HUDEP-2 (cell line): ENCODE measurements around the gene MTCL1.
A peak's percentile ranks its signal among the peaks of the same experiment; 100 is the strongest.

ENCODE experiments used
- DNase-seq, 76 experiments: peaks; one replicate each; lab custom pipeline; 2025; ENCODE audit not compliant: unreplicated experiment in 76 of 76; lab: John Stamatoyannopoulos, UW

MTCL1 gene

DNA sequence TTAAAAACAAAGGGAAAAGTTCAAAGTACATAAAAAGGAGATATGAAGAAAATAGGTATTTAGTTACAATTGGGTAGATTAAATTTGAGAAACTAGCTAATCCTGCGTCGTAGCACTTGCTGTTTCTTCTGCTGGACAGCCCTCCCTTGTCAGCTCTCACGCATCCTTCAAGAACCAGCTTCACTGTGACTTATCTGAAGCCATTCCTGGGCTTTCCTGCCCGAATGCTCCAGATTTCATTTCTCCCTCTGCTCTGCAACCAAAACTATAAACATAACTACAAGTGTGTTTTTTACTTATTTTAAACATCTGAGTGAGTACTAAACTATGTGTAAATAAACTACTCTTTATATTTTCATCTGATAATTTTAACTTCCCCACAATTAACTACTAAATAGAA, 149.2 kb downstream of the MTCL1 start:
- no peak for DNase-seq

GRCh38 chr18:8854962-8855361, 149.6 kb downstream of the MTCL1 start:
- DNase-seq: no peak

- no peak for DNase-seq
Measured at GRCh38 chr18:8856212-8856611, 150.9 kb downstream of the MTCL1 start.

- no peak for DNase-seq
Measured at GRCh38 chr18:8856769-8857393, 151.5 kb downstream of the MTCL1 start.

GRCh38 chr18:8857806-8858205, 152.4 kb downstream of the MTCL1 start:
- DNase-seq: no peak

DNA sequence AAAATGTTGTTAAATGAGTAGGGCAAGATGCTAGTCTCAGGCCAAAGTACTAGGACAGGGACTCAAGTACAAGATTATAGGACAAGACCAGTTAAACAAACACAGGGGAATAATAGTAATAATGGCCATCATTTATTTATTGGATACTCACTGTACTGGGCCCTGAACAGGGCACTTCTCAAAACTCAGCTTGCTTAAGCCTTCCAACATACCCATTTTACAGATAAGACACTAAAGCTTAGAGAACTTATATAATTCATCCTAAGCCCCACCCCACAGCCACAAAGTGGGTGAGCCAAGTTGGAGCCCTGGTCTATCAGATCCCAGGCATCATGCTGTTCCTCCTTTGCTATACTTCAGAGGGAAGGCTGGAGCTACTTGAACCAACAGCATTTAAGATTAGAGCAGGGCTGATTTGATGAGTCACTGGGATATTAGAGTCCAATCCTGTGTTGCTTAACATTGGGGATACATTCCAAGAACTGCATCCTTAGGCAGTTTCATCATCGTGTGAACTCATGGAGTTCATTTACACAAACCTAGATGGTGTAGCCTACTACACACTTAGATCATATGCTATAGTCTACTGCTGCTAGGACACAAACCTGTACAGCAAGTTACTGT, 153.6 kb downstream of the MTCL1 start:
- DNase-seq: no peak

- DNase-seq: no peak
Measured at GRCh38 chr18:8860845-8861642, 155.7 kb downstream of the MTCL1 start.

DNA sequence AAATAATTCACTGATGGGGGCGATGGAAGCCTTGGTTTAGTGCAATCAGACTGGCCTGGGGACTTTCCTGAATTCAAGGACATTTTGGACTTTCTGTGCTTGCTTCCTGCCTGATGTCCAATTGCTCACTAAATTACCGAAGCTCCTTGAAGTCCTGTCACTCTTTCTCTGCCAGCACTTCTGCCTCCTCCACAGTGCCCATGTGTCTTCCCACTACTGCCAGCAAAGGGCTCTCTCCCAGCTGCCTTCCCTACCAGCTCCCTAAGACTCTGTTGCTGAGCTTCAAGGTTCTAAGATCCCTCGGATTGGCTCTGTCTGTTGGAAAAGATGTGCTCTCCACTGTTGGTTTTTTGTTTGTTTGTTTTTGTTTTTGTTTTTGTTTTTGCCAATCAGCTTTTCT, 158.1 kb downstream of the MTCL1 start:
- DNase-seq: no peak

- DNase-seq: peak in 1 of 76 experiments; percentile 26
Measured at GRCh38 chr18:8865934-8866333, 160.6 kb downstream of the MTCL1 start.

DNA sequence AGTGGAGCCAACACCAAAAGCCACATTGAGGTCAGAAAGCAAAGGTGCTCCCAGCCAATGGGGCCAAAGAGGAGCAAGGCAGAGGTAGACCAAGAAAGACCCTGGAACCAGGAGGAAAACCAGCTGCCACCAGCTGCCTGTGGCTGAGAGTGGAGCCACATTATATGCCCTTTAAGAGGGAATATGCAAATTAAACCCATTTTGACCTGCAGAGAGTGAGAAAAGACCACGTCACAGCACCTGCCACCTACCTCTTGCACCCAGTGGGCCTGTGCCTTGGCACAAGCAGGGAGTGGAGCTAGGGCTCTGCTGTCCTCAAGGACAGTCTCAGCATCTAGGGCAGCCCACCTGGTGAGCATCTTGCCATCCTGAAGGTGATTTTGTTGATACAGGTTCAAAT, 161.3 kb downstream of the MTCL1 start:
- DNase-seq: no peak

DNA sequence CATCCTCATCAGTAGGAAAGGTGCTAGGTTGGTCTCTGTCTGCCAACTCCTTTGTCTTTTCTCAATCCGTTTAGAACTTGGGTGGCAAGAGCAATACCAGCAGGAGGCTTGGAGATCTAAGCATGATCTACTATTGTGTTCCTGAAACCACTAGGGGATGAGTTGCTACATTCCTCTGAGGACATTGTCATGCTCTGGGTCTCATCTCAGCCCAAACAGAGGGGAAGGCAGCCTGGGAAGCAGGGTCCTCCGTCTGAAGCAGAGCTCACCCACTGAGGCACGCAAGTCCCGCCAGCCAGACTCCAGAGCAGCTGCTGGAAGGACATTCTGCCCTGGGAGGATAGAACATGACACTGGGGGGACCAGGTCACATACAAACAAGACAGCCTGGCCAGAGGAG, 162.9 kb downstream of the MTCL1 start:
- DNase-seq: no peak

- no peak for DNase-seq
Measured at GRCh38 chr18:8868779-8869415, 163.5 kb downstream of the MTCL1 start.

- no peak for DNase-seq
Measured at GRCh38 chr18:8869696-8870095, 164.3 kb downstream of the MTCL1 start.

DNA sequence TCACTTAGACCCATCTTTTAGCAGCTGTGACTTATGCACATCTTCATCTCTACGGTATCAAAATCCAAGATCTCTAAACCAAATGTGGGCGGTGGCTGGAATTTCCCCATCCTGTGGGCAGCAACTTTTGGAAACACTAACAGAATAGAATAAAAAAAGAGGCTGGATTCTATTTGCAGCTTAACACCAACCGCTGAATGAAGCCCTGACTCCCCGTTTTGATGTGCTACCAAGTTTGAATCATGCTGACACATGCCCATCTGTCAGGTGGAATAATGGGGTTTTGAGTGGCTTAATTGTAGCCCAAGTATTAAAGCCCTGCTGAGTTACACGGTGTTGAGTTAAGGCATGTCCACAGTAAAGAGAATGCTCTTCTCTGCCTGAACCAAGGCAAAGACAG, 165.2 kb downstream of the MTCL1 start:
- no peak for DNase-seq

DNA sequence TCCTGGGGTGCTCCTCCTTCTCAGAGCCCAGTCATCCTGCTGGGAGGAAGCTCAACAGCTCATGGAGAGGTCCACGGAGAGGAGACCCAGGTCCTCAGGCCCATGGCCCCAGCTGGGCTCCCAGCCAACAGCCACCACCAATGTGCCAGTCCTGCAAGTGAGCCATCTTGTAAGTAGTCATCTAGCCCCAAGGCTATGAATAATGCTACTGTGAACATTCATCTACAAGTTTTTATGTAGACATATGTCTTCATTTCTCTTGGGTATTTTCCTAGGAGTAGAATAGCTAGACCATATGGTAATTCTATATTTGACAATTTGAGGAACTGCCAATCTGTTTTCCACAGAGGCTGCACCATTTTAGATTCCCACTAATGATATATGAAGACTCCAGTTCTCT, 166.1 kb downstream of the MTCL1 start:
- DNase-seq: no peak

DNA sequence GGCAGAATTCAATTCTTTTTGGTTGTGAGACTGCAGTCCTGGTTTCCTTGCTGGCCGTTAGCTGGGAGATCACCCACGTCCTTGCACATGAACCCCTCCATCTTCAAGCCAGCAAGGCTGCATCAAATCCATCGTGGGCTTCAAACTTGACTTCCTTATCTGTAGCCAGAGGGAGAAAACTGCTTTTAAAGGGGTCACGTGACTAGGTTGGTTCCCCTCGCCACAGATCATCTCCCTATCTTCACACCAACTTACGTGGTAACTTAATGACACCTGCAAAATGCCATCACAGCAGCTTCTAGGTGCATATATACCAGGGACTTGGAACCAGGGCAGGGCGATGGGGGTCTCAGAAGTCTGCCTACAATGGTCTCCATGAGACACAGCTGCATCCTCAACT, 169.5 kb downstream of the MTCL1 start:
- DNase-seq: no peak

GRCh38 chr18:8876887-8877286, 171.5 kb downstream of the MTCL1 start:
- DNase-seq: no peak

DNA sequence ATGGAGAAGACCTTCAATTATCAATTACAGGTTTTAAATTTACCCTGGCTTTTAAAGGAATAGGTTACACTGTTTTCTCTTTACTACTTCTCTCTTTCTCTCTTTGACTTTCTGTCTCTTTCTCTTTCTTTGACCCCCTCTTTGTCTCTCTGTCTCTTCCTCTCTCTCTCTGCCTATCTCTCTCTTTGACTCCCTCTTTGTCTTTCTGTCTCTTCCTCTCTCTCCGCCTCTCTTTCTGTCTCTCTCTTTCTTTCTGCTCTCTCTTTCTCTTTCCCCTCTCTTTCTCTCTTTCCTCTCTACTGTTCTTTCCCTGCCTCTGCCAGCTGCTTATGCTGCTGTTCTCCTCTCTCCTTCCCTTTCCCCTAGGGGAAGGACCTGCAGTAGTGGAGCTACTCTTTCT, 175.7 kb downstream of the MTCL1 start:
- no peak for DNase-seq
